ENCODE measurements around the gene PAK6.

Gene PAK6

DNA sequence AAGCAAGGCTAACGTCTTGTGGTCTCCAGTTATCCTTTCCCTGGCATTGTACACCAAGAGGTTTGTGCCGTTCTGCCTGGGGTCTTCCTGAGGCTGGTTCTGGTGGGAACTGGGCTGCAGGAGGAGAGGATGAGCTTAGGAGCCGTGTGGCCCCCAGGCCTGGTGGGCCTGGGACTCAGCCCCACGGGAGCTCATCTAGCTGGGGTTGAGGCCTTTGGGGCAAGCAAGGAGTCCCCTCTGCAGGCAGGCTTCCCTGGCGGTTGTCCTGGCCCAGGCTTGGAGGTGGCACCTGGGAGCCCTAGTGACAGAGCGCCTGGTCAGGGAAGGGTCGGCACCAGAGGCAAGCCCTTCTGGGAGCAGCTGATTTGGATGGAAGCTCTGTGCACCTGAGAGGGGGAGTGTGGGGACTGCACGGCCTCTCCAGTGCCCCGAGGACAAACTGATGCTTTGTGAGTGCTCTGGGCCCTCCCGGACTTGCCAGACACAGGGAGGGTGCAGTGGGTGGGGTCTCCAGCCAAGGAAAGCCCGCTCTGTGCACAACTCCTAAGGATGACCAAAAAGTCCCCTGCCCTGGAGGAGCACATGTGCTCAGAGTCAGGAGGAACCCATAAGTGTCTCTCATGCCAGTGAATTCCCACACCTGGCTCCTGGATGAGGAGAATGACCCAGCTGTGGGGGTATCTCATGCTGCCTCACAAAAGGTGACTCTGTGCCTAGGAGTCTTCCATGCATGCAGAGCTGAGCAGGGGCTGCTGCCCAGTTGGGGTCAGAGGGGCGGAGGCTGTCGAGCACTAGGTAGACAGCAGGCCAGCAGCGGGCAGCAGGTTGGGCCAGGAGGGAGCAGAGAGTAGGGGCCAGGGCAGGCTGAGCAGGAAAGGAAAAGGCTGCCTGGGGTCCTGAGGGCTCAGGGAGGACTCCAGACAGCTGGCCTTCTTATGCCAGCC lies 2.7 kb downstream of the PAK6 start:
- no peak for DNase-seq (ENCODE audit: low read depth)

DNA sequence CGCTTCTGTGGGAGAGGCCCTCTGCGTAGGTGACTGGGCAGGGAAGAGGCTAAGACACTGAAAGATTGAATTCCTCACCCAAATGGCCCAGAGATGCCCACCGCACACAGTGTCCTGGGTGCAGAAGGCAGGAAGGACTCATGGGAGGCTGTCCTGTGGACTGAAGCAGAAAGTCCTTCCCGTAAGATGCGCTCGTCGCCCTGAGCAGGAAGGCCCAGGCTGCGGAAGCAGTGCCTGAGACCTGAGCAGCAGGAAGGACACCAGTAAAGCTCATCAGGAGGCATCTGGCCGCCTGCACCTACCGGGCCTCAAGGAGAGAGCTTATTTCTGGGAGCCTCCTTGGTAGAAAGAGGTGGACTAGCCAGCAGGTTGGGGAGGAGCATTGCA lies 3.3 kb downstream of the PAK6 start:
- DNase-seq (ENCODE audit: low read depth), result no peak

DNA sequence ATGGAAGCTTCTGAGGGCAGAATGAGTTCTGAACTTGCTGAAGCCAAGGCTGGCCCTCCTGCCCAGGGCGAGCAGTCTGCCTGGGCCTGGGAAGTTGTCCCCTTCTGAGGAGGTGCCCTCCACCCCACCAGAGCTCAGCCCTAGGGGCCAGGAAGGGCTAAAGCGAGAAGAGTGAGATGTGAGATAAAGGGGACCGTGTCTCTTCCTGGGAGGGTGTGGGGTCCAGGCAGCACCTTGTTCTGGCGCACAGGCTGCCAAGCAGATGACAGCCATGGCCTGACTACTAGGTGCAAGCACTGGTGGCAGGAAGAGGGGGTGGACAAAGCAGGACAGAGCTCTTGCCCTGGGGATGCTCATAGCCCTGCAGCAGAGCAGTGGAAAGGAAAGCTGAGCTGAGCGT lies 3.7 kb downstream of the PAK6 start:
- DNase-seq (ENCODE audit: low read depth), result no peak

DNA sequence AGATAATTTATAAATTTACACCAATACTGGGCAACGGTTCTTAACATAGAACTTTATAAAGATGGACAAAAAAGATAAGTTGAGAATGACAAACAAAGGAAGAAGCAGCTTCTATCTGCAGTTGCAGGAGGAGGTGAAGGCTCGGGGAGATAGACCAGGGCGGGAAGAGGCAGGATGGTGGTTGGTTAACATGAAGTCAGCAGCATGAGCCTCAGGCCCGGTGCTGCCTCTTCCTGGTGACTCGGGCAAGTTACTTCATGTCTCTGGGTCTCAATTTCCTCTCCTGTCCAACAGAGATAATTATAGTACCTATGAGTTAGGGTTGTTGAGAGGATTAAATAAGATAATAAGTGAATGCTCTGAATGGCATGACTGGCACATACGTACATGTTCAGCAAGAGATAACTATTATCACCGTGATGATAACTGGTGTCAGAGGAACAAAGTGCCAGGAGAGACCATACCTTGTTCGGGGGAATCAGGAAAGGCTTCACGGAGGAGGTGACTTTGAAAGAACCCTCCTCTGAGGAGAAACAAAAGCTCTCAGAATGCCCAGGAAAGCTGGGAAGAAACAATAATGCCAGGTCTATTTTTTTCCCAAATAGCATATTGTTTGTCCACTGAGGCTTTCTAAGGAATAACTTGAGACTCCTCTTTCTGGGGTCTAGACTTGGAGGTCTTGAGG lies 4.4 kb downstream of the PAK6 start:
- no peak for DNase-seq (ENCODE audit: low read depth)

DNA sequence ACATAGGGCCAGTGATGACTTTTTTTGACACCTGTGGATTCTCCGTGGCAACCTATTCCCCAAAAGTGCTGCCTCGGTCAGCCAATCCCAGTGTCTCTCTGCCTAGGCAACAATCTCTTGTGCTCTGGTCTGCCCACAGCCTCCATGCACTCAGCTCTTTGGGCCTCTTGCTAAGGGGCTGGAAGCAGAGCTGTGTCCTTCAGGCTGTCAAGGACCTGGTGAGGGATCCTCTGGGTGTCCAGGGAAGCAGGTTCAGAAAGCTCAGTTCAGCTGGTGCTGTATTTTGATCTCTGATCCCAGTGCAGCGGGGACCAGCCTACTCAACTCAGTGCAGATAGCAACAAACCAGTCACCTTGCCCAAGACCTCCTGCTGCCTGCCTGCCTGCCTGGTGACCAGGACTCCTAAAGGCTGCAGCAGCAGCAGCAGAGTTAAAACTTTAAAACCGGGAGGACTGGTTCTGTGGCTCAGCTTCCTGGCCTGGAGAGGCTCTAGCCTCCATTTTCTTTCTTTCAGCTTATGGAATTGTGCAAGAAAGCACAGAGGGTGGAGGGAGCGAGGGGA lies 6.2 kb downstream of the PAK6 start:
- no peak for DNase-seq (ENCODE audit: low read depth)

DNA sequence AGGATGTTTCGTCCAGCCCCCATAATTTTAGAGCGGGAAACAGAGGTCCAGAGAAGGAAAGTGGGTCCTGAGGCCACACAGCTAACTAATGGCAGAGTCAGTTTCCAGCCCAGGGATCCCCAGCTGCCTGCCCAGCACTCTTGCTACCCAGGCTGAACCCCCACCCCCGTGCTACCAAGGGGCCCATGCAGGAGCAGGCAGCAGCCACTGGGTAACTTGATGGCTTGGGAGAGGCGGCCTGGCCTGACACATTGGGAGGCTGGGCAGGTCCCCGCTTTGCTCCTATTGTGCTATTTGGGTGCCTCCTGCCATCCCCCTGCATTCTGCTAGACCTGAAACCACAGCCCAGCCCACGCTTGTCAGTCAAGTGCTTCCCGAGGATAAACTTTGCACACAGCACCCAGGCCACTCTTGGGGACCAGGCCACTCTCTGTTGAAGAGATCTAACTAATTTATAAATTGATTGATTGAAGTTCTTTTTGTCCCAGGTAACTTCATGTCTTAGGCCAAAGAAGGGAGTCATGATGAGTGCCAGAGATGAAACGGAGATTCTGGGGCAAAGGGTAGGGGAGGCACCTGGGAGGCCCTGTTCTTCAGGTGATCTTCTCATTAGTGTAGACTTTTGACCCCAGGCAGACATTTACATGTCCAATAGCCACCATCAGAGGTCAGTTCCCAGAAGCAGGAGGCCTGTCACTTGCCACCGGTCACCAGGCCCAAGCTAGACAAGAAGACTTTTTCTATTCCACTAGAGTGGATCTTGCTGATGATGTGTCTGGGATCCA lies 7.0 kb downstream of the PAK6 start:
- DNase-seq (ENCODE audit: low read depth), result no peak

DNA sequence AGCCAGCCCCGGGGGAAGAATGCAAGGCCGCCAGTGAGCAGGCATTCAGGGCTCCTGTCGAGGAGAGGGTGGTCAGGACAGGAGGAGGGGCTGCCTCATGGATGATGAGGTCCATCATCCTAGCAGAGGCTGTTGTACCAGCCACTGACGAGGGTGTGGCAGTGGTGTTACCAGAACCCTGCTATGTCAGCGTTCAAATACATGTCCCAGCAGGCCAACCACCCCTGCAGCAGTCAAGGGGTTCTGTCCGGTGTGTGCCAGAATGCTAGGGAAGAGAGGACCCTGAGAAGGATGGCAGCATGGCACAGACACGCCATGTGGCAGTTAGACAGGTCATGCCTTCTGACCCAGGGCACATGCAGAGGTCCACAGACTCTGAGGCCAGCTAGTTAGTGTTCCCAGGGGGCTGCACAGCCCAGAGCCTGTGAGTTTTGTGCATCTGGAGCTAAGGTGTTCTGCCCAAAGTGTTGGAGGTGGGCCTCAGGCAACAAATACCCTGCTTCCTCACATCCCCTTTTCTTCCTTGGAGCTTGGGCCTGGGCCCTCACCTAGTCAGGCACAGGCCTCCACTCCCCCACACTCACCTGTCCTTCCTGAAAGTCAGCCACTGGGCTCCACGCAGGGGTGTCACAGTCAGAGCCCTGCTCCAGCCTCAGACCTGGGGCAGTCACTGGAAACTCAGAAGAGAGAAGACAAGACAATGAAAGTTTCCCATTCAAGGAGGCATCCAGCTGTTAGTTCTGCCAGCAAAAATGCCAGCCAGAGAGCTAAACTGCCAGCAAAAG lies 7.8 kb downstream of the PAK6 start:
- no peak for DNase-seq (ENCODE audit: low read depth)

DNA sequence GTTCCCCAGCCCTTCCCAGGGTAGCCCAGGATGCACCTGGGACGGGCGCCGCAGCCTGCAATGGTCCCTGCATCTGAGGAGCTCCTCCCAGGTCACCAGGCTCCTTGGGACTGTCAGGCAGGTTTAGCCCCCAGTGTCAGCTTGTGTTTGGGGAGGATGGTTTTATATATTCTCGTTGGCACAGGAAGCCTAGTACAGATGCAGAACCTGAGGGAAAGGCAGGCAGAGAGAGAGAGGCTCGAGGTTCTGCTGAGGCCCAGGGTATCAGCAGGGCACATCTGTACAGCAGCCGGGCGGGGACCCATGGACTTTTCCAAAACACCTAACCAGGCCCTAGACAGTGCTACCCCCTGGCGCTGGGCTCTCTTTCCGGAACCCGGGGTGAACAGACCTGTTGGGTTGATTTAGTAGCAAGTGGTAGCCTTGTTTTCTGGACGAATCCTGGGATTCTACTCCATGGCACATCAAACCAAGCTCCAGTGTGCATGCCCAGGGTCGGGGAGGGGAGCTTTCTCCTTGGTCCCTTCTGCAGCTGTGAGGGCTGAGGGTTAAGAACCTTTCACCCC lies 8.6 kb downstream of the PAK6 start:
- DNase-seq (ENCODE audit: low read depth), result no peak

DNA sequence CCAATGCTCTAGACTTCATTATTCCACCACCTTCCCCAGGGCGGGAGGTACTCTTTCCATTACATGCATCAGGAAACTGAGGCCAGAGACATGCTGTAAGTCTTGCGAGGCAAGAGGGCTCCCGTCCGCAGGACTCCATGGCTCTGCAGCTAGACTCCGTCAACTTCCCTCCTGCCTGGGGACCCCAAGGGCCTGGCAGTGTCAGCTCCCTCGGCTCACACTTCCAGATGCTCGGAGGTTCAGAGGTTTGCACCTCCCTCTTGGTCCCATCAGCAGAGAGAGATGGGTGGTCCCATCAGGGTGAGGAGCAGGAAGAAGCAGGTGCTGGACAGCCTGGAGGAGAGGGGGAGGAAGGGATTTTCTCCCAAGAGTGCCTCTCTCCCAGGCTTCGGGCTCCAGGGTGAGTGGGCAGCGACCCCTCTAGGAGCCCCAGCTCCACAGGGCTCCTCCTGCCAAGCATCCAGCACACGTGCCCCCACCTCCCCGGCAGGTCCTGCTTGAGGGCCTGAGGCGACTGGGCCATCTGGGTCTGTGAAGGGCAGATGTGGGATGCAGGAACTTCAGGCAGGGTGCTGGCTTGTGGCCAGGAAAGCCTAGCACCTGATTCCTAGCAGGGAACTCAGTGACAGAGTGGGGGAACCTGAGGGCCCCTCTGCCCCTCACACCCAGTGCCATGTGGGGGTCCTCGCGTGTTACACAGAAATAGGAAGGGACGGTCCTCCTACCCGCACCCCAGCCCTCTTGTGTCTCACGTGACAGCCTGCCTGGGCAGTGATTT lies 9.3 kb downstream of the PAK6 start:
- DNase-seq (ENCODE audit: low read depth), result no peak

DNA sequence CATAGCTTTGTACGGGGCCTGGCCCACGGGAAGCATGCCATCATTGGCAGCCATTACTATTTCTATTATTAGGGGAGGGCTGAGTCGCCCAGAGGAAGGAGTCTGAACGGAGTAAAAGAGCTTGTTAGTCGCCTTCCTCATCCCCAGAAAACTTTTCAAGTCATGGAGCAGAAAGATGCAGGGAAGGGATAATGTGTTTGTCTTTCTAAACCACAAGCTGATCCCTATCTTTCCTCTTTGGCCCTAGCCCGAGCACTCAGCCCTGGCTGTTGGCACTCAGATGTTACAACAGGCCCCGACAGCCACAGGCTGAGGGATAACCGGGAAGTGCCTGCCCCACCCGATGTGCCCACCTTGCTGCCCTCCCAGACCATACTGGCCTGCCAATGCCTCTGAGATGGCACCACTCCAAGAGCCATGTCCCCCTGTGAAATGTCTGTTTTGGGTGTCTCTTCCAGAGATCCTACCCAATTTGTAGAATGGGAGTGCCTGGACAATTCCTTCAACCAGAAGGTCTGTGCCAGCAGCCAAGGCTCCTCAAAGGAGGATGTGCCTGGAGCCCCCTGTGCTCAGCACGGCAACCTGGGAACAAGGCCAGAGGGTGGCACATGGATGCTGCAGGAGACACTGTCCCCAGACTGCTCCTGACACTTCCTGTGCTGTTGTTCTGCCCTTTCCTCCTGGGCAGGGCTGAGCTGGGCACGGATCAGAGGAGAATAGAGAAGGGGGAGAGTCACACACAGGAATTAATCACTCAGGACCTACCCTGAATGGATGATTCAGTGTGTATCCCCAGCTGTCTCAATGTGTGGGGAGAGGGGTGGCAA lies 10.8 kb downstream of the PAK6 start:
- no peak for DNase-seq (ENCODE audit: low read depth)

DNA sequence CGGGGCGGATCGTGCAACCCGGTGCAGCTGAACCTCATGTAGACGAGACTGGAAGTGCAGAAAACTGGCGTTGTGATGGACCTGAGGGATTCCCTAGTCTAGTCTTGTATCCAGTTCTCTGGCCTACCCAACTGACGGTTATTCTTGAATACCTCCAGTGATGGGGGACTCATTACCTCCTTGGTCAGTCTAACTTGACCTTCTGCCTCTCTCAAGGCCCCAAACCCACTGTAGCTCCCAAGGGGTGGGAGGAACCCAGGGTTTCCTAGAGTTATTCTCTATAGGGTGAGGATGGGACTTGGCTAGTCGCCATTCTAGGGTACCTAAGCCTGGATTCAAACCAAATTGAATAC lies 11.4 kb downstream of the PAK6 start:
- no peak for DNase-seq (ENCODE audit: low read depth)

DNA sequence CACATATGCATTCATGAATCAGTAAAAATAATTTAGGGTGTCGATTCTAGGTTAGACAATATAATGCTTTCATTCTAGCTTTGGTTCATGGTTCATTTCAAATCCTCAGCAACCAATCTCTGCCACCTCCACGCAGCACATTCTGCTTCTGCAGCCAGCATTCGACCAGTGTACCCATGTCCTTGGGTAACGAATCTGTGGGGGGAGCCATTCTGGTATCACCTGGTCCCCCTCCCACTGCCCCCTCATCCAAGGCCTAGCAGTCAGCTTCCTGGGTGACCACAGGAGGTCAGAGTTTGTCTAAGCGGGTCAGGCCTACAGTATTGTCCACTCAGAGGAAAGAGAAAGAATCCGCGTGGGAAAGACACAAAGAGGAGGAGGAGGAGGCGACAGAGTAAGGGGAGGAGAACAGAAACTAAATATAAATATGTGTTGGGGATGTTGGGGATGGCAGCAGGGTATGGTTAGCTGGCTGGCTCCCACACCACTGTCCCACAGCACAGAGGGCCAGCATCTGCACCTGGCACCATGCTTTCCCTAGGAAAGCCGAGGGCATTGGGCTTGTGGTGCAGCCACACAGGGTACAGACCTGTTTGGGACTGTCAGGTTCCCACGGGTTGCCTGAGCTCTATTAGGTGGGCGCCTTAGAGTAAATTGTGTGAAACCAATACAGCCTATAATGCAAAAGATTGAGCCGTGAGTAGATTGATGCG lies 12.1 kb downstream of the PAK6 start:
- no peak for DNase-seq (ENCODE audit: low read depth)

DNA sequence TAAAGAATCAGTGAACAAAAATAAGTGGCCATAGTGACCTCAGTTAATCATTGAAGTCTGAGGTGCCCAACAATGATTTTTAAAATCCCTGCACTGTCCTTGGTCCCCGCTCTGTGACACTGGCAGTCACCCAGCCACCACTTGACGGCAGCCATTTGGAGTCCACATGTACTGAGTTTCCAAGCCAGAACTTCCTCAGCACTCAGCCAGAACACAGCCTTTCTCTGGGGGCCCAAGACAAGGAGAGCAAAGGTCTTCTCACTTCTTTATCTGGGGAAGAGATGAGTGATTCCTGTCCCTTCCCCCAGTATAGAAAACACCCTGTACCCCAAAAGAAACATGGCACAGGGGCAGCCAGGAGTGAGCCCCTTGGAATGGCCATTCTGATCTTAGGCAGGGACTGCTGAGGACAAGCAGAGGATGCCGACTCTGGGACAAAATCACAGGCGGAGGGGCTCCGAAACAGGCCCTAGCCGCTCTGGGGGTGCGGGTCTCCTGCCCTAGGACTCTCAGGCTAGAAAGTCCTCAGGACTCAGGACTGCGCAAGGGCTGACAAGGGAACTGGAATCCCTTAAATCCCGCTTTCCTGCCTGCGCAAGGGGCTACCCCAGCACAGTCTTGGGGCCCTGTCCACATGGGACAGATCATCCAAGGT lies 12.8 kb downstream of the PAK6 start:
- DNase-seq (ENCODE audit: low read depth), result no peak

DNA sequence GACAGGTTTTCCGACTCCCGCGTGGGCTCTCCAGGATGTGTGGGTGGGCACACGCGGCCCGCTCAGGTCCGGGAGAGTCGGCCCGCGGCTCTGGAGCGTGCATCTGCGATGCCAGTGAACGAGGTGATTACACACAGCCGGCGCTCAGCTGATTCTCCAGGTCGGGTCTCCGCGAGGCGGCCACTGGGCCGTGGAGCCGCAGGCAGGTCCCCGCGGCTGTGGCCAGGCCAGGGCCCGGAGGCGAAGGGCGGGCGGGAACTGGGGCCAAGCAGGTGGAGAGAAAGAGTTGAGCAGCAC lies 13.2 kb downstream of the PAK6 start:
- no peak for DNase-seq (ENCODE audit: low read depth)

DNA sequence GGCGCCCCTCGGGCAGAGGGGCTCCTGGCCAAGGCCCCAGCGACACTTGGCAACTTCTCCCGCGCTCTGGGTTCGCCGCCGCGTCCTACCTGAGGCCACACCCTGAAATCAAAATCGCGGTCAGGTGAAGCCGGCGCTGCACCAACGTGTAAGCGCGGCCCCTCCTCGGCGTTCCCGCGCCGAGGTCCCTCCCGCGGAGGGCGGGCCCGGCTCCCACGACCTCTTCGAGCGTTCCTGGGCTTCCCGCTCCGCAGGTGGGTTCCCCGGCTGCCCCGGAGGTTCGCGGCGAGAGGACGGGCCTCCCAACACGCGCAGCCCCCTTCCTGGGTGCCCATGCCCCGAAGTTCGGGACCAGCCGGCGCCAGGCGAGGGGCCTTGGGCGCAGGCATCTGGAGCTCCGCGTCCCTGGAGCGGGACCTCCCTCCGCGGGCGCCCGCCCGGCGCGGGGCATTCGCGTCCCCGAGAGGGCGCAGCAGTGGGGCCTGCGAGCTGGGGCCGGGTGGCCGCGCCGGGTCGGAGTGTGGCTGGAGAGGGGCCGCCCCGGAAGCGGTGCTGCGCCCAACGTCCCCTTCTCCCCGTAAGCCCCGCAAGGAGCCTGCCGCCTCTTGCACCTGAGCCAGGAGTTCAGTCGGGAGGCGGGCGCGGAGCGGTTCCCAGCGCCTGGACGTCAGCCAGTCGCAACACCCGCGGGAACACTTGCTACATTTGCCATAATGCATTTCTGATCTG lies 13.7 kb downstream of the PAK6 start:
- DNase-seq (ENCODE audit: low read depth), result no peak

DNA sequence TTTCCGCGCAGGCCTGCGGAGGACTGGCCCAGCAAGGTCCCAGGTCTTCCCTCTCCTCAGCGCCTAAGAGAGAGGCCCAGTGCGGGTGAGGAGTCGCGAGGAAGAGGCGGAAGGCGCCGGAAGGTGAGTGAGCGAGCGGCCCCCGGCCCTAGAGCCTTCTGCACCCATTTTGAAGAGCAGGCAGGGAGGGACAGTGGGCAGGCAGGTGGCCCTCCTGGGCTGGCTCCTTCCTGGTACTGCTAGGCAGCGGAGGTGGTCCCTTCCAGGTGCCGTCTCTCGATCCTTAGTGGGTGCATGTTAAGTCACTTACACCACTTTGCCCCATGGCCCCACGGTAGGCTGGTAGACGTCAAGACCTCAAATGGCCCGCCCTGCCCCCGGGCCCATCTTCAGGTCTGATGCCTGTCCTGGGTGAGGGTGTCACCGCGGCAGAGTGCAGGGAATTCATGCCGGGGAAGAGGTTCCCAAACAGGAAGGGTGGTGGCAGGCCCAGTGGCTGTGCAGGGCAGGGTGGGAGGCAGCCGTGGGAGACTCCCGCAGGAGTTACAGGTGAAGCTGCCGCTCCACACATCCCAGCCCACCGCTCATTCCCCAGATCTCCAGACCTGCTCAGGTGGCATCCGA lies 14.4 kb downstream of the PAK6 start:
- DNase-seq (ENCODE audit: low read depth), result no peak

DNA sequence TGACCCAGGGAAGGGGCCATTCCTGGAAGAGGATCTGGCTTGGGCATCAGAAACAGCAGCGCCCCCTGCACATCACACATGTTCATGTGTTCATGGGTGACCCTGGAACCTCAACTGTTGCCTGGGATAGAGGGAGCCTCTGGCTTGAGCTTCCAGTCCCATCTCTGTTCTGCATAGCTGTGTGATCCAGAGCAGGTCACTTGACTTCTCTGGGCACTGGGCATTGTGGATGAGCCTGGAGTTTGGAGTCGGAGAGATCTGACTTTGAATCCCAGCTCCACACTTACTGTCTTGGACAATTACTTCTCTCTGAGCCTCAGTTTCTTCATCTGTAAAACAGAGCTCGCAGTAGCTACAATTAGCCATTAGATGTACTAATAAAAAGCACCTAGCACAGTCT lies 15.6 kb downstream of the PAK6 start:
- no peak for DNase-seq (ENCODE audit: low read depth)

DNA sequence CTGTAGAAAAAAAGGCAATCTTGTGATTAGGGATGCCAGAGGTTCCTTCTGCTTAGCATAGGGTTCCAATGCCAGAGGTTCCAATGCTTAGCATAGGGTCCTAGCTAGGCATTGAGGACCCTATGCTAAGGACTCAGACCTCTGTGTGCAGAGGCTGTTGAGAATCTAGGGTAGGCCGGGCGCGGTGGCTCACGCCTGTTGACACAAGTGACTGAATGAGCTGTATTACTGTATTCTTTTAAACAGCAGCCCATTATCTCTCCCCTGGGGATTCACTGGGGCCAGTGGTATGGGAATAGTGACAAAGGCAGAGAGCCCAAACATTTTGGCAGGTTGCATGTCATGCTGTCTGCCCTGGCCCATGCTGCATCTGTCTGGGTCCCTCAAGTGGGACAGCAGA lies 16.2 kb downstream of the PAK6 start:
- DNase-seq (ENCODE audit: low read depth), result no peak

Data from activated T-cell treated with anti-CD3 and anti-CD28 coated beads for 48 hours (primary cell).